Measurements from ENCODE around the gene FAM43A.
A peak's percentile ranks its signal among the peaks of the same experiment; 100 is the strongest.

FAM43A gene

DNA sequence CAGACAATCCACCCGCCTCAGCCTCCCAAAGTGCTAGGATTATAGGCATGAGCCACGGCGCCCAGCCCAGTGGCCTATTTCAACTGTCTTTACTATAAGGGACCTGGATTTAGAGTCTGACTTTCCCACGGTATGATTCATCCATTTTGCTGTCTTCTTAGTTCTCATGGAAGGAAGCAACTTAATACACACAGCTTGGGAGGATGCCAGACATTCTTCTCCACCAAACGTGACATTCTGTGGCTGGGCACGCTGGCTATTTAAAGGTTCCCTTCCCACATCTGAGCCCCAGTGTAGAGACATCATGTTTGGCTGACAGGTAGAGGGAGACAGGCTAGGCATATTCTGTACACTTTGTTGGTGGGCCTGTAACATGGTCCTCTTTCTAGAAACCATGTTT, 26.2 kb downstream of the FAM43A start:
- DNase-seq (ENCODE audit: low spot score), result no peak

- no peak for DNase-seq (ENCODE audit: low spot score)
Observed at GRCh38 chr3:194713299-194714136, 27.8 kb downstream of the FAM43A start.

GRCh38 chr3:194714137-194714455, 28.4 kb downstream of the FAM43A start:
- no peak for DNase-seq (ENCODE audit: low spot score)

- DNase-seq (ENCODE audit: low spot score), result no peak
Observed at GRCh38 chr3:194714564-194714963, 28.9 kb downstream of the FAM43A start.

DNA sequence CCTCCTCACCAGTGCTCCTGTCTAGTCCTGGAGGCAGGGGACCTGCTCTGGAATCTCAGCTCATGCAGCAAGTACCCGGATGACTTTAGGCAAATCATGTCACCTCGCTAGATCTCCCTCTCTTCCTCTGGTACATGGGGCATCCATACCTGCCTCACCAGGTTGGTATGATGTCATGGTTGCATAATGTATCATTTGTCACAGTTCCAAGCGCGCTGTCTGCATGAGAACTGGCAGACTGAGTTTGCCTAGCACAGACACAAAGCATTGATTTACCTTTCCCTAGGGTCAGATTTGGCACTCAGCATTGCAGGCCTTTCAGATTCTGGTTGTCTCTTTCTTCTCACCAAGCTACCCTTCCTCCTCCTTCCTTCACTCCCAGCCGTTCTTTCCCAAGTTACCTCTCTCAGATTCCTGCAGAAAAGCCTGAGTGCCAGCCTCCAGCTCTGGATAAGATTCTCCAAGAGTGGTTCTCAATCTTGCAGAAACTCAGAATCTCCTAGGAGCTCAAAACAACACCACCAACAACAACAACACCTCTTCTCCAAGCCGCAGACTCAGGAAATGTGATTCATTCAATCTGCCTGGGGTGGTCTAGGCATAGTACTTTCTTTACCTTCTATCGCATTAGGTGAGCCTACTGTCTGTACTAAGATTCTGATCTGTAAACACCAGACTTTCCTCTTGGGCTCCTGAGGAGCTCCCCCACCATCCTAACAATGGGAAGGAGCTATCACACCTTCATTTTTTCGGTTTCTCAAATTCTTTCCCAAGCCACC, 29.5 kb downstream of the FAM43A start:
- DNase-seq (ENCODE audit: low spot score), result no peak

- no peak for DNase-seq (ENCODE audit: low spot score)
Observed at GRCh38 chr3:194718079-194718478, 32.4 kb downstream of the FAM43A start.

DNA sequence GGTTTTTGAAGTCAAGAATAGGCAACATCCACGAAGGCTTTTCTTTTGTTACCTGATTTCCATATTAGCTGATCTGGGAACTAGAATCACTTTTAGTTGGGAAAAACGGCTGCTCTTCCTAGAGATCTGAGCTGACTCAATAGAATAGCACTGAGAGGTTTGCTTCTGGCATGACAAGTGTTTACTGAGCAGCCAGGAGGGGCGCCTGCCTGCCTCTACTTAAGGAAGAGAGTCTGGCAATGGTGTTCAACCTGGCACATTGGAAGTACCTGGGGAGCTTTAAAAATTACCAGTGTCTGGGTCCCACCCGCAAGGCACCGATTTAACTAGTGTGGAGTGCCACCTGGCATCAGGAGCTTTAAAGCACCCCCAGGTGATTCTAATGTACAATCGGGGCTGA, 34.4 kb downstream of the FAM43A start:
- DNase-seq (ENCODE audit: low spot score), result no peak

DNA sequence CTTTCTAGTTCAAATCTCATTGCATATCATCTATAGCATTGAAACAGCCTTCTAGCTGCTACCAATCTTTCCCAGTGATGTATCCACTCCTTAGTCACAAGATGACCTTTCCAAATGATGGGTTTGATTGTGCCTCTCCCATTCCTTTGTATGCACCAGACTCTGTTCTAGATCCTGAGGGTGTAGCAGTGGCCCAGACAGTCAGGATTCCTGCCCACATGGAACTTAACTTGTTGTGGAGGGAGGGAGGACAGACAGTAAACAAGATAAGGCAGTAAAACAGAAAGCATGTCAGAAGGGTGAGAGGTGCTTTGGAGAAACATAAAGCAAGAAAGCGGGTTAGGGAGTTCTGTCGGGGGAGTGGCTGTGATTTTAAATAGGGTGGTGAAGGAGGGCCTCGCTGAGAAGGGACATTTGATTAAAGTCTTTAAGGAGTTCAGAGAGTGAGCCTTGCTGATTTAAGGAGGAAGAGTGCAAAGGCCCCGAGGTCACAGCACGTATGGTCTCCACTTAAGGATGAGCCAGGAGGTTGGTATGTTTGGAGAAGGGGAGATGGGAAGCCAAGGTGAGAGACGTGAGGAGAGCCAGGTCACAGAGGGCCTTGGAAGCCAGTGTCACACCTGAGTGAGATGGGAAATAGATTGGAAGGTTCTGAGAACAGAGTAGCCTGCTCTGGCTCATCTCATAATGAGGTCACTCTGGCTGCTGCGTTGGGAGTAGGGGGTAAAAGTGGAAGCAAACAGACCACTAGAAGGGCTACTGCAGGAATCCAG, 38.3 kb downstream of the FAM43A start:
- no peak for DNase-seq (ENCODE audit: low spot score)

GRCh38 chr3:194725346-194725745, 39.7 kb downstream of the FAM43A start:
- DNase-seq (ENCODE audit: low spot score), result no peak

DNA sequence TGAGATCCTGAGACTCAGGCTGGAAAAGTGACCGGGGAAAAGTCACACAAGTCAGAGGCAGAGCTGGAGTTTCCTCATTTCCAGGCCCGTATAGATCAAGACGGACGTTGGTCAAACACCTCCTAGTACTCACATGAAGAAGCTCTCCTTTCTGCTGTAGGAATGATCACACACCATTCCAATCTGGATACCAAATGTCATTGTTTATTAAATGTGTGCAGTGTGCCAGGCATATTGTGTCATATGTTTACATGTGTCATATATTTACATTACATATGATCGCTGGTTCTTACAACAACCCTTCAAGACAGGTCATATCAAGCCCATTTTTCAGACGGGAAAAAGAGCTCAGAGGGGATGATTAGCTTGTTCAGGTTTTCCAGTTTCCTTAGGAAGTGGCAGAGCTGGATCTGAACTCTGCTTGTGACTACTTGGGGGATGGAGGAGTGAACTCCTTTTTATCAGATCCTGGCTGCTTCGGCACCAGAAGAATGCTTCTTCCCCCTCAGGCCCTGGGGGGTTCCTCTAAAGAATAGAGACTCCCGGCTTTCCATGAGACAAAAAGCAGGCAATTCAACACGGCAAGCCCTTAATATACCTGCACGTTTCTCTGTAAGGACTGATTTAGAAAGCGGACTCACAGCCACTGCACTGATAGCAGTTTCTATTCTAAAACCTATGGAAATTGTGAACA, 41.9 kb downstream of the FAM43A start:
- no peak for DNase-seq (ENCODE audit: low spot score)

DNA sequence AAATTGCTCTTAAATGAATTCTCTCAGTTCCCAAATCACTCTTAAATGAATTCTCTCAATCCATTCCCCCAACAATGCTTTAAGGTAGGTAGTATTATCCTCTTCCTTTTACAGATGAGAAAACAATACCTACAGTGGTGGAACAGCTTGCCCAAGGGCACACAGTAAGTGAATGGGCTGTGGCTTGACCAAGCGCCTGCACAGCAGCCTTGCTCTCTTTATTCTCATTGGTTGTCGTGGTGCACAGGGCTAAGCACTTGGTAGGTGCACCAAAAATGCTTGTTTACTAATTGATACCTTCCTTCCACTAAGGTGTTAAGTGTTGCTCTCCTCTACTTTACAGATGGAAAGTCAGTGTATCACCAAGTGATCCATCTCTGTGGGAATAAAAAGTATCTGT, 43.3 kb downstream of the FAM43A start:
- no peak for DNase-seq (ENCODE audit: low spot score)

DNA sequence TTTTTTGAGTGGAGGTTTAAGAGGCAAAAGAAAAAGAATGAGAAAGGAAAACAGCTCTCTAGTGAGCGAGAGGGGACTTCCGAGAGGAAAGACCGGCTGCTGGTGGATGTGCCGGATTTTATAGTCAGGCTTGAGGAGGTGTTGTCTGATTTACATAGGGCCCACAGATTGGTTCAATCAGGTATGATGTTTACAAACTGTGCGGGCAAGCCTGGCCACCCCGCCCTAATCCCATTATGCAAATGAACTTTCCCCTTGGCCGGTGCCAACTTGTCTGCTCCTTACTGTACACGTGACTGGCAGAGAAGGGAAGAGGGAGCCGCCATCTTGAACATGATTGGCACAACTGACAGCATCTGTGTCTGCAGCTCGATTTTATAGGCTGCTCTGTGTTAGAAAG, 44.7 kb downstream of the FAM43A start:
- DNase-seq (ENCODE audit: low spot score), result peak; percentile 71

GRCh38 chr3:194731506-194732073, 45.9 kb downstream of the FAM43A start:
- DNase-seq (ENCODE audit: low spot score), result peak; percentile 56

- DNase-seq (ENCODE audit: low spot score), result no peak
Observed at GRCh38 chr3:194732617-194733016, 46.9 kb downstream of the FAM43A start.

DNA sequence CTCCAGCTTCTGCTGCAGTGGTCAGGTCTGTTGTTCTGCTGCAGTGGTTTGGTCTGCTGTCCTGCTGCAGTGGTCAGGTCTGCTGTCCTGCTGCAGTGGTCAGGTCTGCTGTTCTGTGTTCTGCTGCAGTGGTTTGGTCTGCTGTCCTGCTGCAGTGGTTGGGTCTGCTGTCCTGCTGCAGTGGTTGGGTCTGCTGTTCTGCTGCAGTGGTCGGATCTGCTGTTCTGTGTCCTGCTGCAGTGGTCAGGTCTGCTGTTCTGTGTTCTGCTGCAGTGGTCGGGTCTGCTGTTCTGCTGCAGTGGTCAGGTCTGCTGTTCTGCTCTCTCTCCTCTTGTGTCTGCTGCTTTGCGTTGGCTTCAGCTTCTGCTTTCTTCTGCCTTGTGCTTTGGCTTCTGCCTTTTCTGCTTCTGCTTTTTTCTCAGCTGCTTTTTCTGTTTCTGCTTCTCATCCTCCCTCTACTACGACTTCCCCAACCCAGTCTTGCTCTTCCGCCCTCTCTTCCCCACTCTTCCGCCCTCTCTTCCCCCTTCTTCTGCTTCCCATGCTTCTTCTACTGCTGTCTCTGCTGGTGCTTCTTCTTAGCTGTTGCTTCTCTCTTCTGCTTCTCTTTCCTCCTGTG, 50.7 kb downstream of the FAM43A start:
- peak; percentile 84 for DNase-seq (ENCODE audit: low spot score)

DNA sequence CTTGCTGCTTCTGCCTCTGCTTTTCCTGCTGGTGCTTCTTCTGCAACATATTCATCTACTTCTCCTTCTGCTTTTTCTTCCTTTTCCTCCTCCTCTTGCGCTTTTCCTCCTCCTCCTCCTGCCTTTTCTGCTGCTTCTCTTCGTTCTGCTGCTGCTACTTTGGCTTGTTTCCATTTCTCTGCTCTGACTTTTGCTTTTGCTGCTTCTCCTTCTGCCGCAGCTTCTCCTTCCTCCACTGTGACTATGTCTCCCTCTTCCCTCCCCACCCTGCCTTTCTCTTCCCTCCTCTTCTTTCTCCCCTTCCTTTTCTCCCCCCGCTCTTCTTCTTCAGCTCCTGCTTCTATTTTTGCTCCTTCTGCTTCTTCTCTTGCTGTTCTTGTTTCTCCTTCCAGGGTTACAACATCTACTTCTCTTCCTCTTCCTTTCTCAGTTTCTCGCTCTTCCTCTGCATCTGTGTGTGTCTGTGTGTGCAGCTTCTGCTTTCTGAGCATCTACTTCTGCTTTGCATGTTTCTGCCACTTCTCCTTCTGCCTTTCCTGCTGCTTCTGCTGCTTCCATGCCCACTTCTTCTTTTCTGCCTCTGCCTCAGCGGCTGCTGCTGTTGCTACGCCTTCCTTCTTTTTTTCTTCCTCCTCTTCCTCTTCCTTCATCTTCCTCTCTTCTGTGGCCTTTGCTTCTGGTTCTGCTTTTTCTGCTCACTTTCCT, 51.4 kb downstream of the FAM43A start:
- DNase-seq (ENCODE audit: low spot score), result peak; percentile 91

Data from NAMALWA (cell line).